ENCODE data around the gene DAAM1. TPM values are rescaled to one million over a fixed set of nuclear protein-coding genes. Genes with fewer than 3 reads are reported as not detected.

The DAAM1 gene
- polyA plus RNA-seq, 1 of the 3 experiments (the other 2 are of a cell fraction): 5.1 TPM

- no peak overlapping the region for H3K27ac ChIP-seq (ENCODE audit: low read depth in 2 of 2, low read length in 1 of 2)
- H2AFZ ChIP-seq (ENCODE audit: low read depth): no peak overlapping the region
- no peak for DNase-seq
- H3F3A ChIP-seq (replicated peaks; ENCODE audit: insufficient read depth): peaks cover 7% of the 10 kb centered on the region
- H3K4me2 ChIP-seq: no peak overlapping the region
- H3K4me3 ChIP-seq (ENCODE audit: low read depth in 2 of 2, low read length in 1 of 2): no peak overlapping the region
- peaks cover 6 to 7% of the 10 kb centered on the region in 2 experiments for H3K36me3 ChIP-seq (replicated peaks in 1 of 2; ENCODE audit: control insufficient read depth in 1 of 2, insufficient read depth in 2 of 2, low read length in 1 of 2)
- H3K4me1 ChIP-seq (ENCODE audit: control insufficient read depth in 1 of 2, insufficient read depth in 2 of 2, low read depth in 1 of 2, low read length in 1 of 2): peaks cover 16 to 21% of the 10 kb centered on the region in 2 experiments
- H4K20me1 ChIP-seq (ENCODE audit: insufficient read depth): no peaks in the 10 kb centered on the region
- H3K9me2 ChIP-seq: no peaks in the 10 kb centered on the region
- CTCF ChIA-PET: interaction anchor here (0.6 kb wide), 1 partner anchor 190 kb away, joined by 3 read pairs; no protein-coding TSS in a partner anchor
- H3K9me3 ChIP-seq: no peaks in the 10 kb centered on the region
- H3K9ac ChIP-seq: no peak overlapping the region
- 69% methylated on average over 5 of the region's 5 CpGs for WGBS (ENCODE audit: low lambda C conversion rate)
- TF ChIP-seq GABPA (IDR thresholded peaks at IDR 0.05; ENCODE audit: low read depth) (no peak), POLR2AphosphoS5 (IDR thresholded peaks at IDR 0.05; ENCODE audit: low read depth, low read length) (no peak), FOSL2 (IDR thresholded peaks at IDR 0.05; ENCODE audit: borderline replicate concordance, low read depth) (no peak), TAF1 (IDR thresholded peaks at IDR 0.05; ENCODE audit: borderline replicate concordance, low read depth, low read length) (no peak), CTCF (IDR thresholded peaks at IDR 0.05) (no peak), EP300 (IDR thresholded peaks at IDR 0.05; ENCODE audit: borderline replicate concordance in 1 of 2, low read depth in 1 of 2, low read length in 1 of 2) (no peak), NRF1 (IDR thresholded peaks at IDR 0.05; ENCODE audit: low read depth, low read length) (no peak), YY1 (IDR thresholded peaks at IDR 0.05; ENCODE audit: low read depth) (no peak), RFX5 (IDR thresholded peaks at IDR 0.05; ENCODE audit: low read length) (no peak), CHD2 (IDR thresholded peaks at IDR 0.05; ENCODE audit: low read length, partially characterized antibody) (no peak), NFIC (IDR thresholded peaks at IDR 0.05; ENCODE audit: borderline replicate concordance) (no peak), TCF12 (IDR thresholded peaks at IDR 0.05) (no peak), EZH2phosphoT487 (IDR thresholded peaks at IDR 0.05; ENCODE audit: borderline replicate concordance, low read depth) (no peak)
- H3K79me2 ChIP-seq (ENCODE audit: insufficient read depth): no peaks in the 10 kb centered on the region
- POLR2A ChIA-PET: no interaction called here
- no peaks in the 10 kb centered on the region for H3K27me3 ChIP-seq (ENCODE audit: insufficient read depth)
Measured at GRCh38 chr14:59297071-59297776, 108.8 kb downstream of the DAAM1 start.

- Histone ChIP-seq H3K9me3 (no peaks in the 10 kb centered on the region), H4K20me1 (ENCODE audit: insufficient read depth) (no peaks in the 10 kb centered on the region), H3K4me1 (ENCODE audit: control insufficient read depth in 1 of 2, insufficient read depth in 2 of 2, low read depth in 1 of 2, low read length in 1 of 2) (peaks cover 8 to 15% of the 10 kb centered on the region in 2 experiments), H3K27me3 (ENCODE audit: insufficient read depth) (no peaks in the 10 kb centered on the region), H3K79me2 (ENCODE audit: insufficient read depth) (no peaks in the 10 kb centered on the region), H2AFZ (ENCODE audit: low read depth) (no peak overlapping the region), H3K36me3 (replicated peaks in 1 of 2; ENCODE audit: control insufficient read depth in 1 of 2, insufficient read depth in 2 of 2, low read length in 1 of 2) (no peaks in the 10 kb centered on the region), H3K4me2 (no peak overlapping the region), H3F3A (replicated peaks; ENCODE audit: insufficient read depth) (no peaks in the 10 kb centered on the region), H3K9me2 (no peaks in the 10 kb centered on the region), H3K4me3 (ENCODE audit: low read depth in 2 of 2, low read length in 1 of 2) (no peak overlapping the region), H3K9ac (no peak overlapping the region), H3K27ac (ENCODE audit: low read depth in 2 of 2, low read length in 1 of 2) (no peak overlapping the region)
- ChIA-PET POLR2A (no interaction called here), CTCF (no interaction called here)
- WGBS (ENCODE audit: low lambda C conversion rate): 90% methylated on average over 1 of the region's 1 CpG
- DNase-seq: no peak
- TF ChIP-seq GABPA (IDR thresholded peaks at IDR 0.05; ENCODE audit: low read depth) (no peak), YY1 (IDR thresholded peaks at IDR 0.05; ENCODE audit: low read depth) (no peak), FOXJ3 (CRISPR knock-in tag; IDR thresholded peaks at IDR 0.05) (no peak), MAX (IDR thresholded peaks at IDR 0.05; ENCODE audit: low read depth) (no peak), SMC3 (IDR thresholded peaks at IDR 0.05; ENCODE audit: low read depth, low read length) (no peak), USF2 (IDR thresholded peaks at IDR 0.05; ENCODE audit: borderline replicate concordance, low read depth, low read length) (no peak), CHD2 (IDR thresholded peaks at IDR 0.05; ENCODE audit: low read length, partially characterized antibody) (no peak), TEAD4 (IDR thresholded peaks at IDR 0.05; ENCODE audit: borderline replicate concordance, insufficient read depth) (no peak), MXI1 (IDR thresholded peaks at IDR 0.05; ENCODE audit: low read depth, low read length) (no peak), FOXM1 (IDR thresholded peaks at IDR 0.05; ENCODE audit: low read depth) (no peak), SIN3A (IDR thresholded peaks at IDR 0.05; ENCODE audit: borderline replicate concordance, low read depth, low read length) (no peak)
Measured at GRCh38 chr14:59299731-59300130, 111.3 kb downstream of the DAAM1 start.
